Duodenal mucosa (tissue), 2 donors: Measurements from ENCODE around the gene CMC1.
A peak's percentile ranks its signal among the peaks of the same experiment; 100 is the strongest.

Experiments
- H3K27ac ChIP-seq: one replicate; pipeline ENCODE4 v1.7.0; 2013; ENCODE audit warnings: low read depth, low read length
- H3K27me3 ChIP-seq, 2 donors: one replicate each; pipeline ENCODE4 v1.7.0; 2013; ENCODE audit warnings: low read length in 2 of 2, control low read depth in 1 of 2; ENCODE audit not compliant: insufficient read depth in 2 of 2, control insufficient read depth in 1 of 2
- H3K36me3 ChIP-seq, 2 donors: one replicate each; pipeline ENCODE4 v1.7.0; 2013; ENCODE audit warnings: low read length in 2 of 2, control low read depth in 1 of 2; ENCODE audit not compliant: insufficient read depth in 2 of 2, control insufficient read depth in 1 of 2
- H3K4me1 ChIP-seq, 2 donors: one replicate each; pipeline ENCODE4 v1.7.0; 2013; ENCODE audit warnings: low read length in 2 of 2, control low read depth in 1 of 2; ENCODE audit not compliant: insufficient read depth in 2 of 2, control insufficient read depth in 1 of 2
- H3K4me3 ChIP-seq, 2 donors: one replicate each; pipeline ENCODE4 v1.7.0; 2013; ENCODE audit warnings: low read length in 2 of 2, low read depth in 1 of 2
- H3K9ac ChIP-seq, 2 donors: one replicate each; pipeline ENCODE4 v1.7.0; 2013; ENCODE audit warnings: low read length in 2 of 2, low read depth in 1 of 2
- H3K9me3 ChIP-seq, 2 donors: one replicate each; pipeline ENCODE4 v1.7.0; 2013; ENCODE audit warnings: low read length in 2 of 2, control low read depth in 1 of 2; ENCODE audit not compliant: control insufficient read depth in 1 of 2

Gene CMC1

GRCh38 chr3:28348629-28349468, 107.4 kb downstream of the CMC1 start, which contains the start of the genes AZI2 and ZCWPW2:
TSS of gene AZI2 (minus strand) at chr3:28348824. CDS start at chr3:28340617, 8,207 bp downstream.
TSS of gene ZCWPW2 (plus strand) at chr3:28348721. CDS start at chr3:28413069, 64,348 bp downstream.
- H3K27me3 ChIP-seq: no peaks in the 10 kb centered on the region
- peak within 1 kb of the TSS; percentile 98 for H3K27ac ChIP-seq
- peaks cover 3 to 19% of the 10 kb centered on the region in 2 donors for H3K9me3 ChIP-seq
- peaks cover 15 to 27% of the 10 kb centered on the region in 2 donors for H3K4me1 ChIP-seq
- peak within 1 kb of the TSS; percentile 79 to 94 for H3K4me3 ChIP-seq
- peak within 1 kb of the TSS; percentile 82 to 93 for H3K9ac ChIP-seq
- H3K36me3 ChIP-seq: no peaks in the 10 kb centered on the region

- Histone ChIP-seq H3K9me3 (peaks cover 3 to 21% of the 10 kb centered on the region in 2 donors), H3K9ac (peak overlapping the region; percentile 82 to 93), H3K4me1 (peaks cover 15 to 27% of the 10 kb centered on the region in 2 donors), H3K4me3 (peak overlapping the region; percentile 79 to 94), H3K36me3 (no peaks in the 10 kb centered on the region), H3K27ac (peak overlapping the region; percentile 98), H3K27me3 (no peaks in the 10 kb centered on the region)
Measured at GRCh38 chr3:28349469-28350000, 108.1 kb downstream of the CMC1 start.
